ENCODE data around the gene FXYD6.
"Not testable (repeated sequence)": the region's sequence is repeated elsewhere in the genome, so short reads cannot be mapped to it uniquely, and the experiment has no call there.

FXYD6 gene

GRCh38 chr11:117868088-117868487, 8.4 kb downstream of the FXYD6 start:
- no peak for DNase-seq

GRCh38 chr11:117866526-117866925, 9.9 kb downstream of the FXYD6 start:
- no peak for DNase-seq

- not testable (repeated sequence) for DNase-seq
These were observed 10.9 kb downstream of the FXYD6 start for GRCh38 chr11:117865546-117865945.

- no peak for DNase-seq
These were observed 13.1 kb downstream of the FXYD6 start for GRCh38 chr11:117863383-117863782.

- DNase-seq: no peak
These were observed 13.7 kb downstream of the FXYD6 start for GRCh38 chr11:117862753-117863152.

GRCh38 chr11:117862019-117862725, 14.3 kb downstream of the FXYD6 start:
- no peak for DNase-seq

- no peak for DNase-seq
These were observed 15.1 kb downstream of the FXYD6 start for GRCh38 chr11:117861151-117862018.

GRCh38 chr11:117860139-117860538, 16.3 kb downstream of the FXYD6 start:
- no peak for DNase-seq

GRCh38 chr11:117859488-117860112, 16.9 kb downstream of the FXYD6 start:
- DNase-seq: no peak

- DNase-seq: no peak
These were observed 17.4 kb downstream of the FXYD6 start for GRCh38 chr11:117859061-117859460.

- DNase-seq: no peak
These were observed 18.6 kb downstream of the FXYD6 start for GRCh38 chr11:117857734-117858414.

- DNase-seq: no peak
These were observed 20.4 kb downstream of the FXYD6 start for GRCh38 chr11:117855912-117856651.

- DNase-seq: no peak
These were observed 21.1 kb downstream of the FXYD6 start for GRCh38 chr11:117855186-117855845.

GRCh38 chr11:117852309-117852708, 24.1 kb downstream of the FXYD6 start:
- no peak for DNase-seq

- no peak for DNase-seq
These were observed 24.6 kb downstream of the FXYD6 start for GRCh38 chr11:117851852-117852251.

GRCh38 chr11:117851106-117851505, 25.4 kb downstream of the FXYD6 start:
- no peak for DNase-seq

- no peak for DNase-seq
These were observed 26.6 kb downstream of the FXYD6 start for GRCh38 chr11:117849781-117850414.

- peak; percentile 68 for DNase-seq
These were observed 32.6 kb downstream of the FXYD6 start for GRCh38 chr11:117843666-117844484.

- DNase-seq: peak; percentile 63
These were observed 34.1 kb downstream of the FXYD6 start for GRCh38 chr11:117842131-117842941.
